ENCODE results near the gene CCDC85C. TPM values are rescaled to one million over a fixed set of nuclear protein-coding genes. Genes with fewer than 3 reads are reported as not detected.

Gene CCDC85C
- total and polyA plus RNA-seq, 2 experiments from 2014 or later = 4.5 to 24.9 TPM

DNA sequence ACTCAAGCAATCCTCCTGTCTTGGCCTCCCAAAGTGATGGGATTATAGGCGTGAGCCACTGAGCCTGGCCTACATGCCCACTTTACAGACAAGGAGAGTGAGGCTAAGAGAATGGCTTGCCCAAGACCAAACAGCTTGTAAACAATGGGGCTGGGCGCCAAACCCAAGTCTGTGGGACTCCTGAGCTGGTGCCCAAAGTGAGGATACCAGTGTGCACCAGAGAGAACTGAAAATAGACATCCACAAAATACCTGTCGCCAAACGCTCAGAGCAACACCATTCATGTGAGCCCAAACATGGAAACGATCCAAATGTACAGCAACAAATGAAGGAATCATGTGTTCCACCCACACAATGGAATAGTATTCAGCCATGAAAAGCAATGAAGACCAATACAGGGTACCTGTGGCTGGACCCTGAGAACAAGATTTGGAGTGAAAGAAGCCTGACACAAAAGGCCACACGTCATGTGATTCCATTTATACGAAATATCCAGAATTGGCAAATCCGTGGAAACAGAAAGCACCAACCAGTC lies 84.6 kb downstream of the CCDC85C start:
- no peak overlapping the region for H3K27ac ChIP-seq (ENCODE audit: low read depth)
- no peaks in the 10 kb centered on the region for H3K27me3 ChIP-seq (ENCODE audit: insufficient read depth)
- Mint-ChIP-seq H3K27ac (no peak overlapping the region), H3K4me3 (no peak overlapping the region), H3K9me3 (no peaks in the 10 kb centered on the region), H3K27me3 (ENCODE audit: insufficient read depth, low read depth, poor library complexity) (peaks cover 11% of the 10 kb centered on the region), H3K4me1 (peaks cover 28% of the 10 kb centered on the region), H3K36me3 (ENCODE audit: low read depth) (no peaks in the 10 kb centered on the region; the same call in 2 of the 3 replicates)
- H3K9me2 ChIP-seq (ENCODE audit: insufficient read depth) = no peaks in the 10 kb centered on the region
- no peak for TF ChIP-seq ZNF331 (CRISPR knock-in tag; IDR thresholded peaks at IDR 0.05; ENCODE audit: low read depth)
- TF ChIP-seq POLR2AphosphoS5 (IDR thresholded peaks at IDR 0.05; ENCODE audit: low read depth) = no peak
- no peak for TF ChIP-seq CREB1 (CRISPR knock-in tag; IDR thresholded peaks at IDR 0.05; ENCODE audit: low read depth)
- TF ChIP-seq CTCF (conservative IDR thresholded peaks at IDR 0.05; ENCODE audit: low read depth in 2 of 2) = no peak
- no peak for TF ChIP-seq EZH2 (IDR thresholded peaks at IDR 0.05; ENCODE audit: low read depth, unreplicated experiment)
- TF ChIP-seq NANOG (IDR thresholded peaks at IDR 0.05; ENCODE audit: borderline replicate concordance) = no peak
- TF ChIP-seq, protein P1, sequence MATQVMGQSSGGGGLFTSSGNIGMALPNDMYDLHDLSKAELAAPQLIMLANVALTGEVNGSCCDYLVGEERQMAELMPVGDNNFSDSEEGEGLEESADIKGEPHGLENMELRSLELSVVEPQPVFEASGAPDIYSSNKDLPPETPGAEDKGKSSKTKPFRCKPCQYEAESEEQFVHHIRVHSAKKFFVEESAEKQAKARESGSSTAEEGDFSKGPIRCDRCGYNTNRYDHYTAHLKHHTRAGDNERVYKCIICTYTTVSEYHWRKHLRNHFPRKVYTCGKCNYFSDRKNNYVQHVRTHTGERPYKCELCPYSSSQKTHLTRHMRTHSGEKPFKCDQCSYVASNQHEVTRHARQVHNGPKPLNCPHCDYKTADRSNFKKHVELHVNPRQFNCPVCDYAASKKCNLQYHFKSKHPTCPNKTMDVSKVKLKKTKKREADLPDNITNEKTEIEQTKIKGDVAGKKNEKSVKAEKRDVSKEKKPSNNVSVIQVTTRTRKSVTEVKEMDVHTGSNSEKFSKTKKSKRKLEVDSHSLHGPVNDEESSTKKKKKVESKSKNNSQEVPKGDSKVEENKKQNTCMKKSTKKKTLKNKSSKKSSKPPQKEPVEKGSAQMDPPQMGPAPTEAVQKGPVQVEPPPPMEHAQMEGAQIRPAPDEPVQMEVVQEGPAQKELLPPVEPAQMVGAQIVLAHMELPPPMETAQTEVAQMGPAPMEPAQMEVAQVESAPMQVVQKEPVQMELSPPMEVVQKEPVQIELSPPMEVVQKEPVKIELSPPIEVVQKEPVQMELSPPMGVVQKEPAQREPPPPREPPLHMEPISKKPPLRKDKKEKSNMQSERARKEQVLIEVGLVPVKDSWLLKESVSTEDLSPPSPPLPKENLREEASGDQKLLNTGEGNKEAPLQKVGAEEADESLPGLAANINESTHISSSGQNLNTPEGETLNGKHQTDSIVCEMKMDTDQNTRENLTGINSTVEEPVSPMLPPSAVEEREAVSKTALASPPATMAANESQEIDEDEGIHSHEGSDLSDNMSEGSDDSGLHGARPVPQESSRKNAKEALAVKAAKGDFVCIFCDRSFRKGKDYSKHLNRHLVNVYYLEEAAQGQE (IDR thresholded peaks at IDR 0.05; ENCODE audit: unreplicated experiment) = no peak
- no peaks in the 10 kb centered on the region for H3K79me2 ChIP-seq (replicated peaks; ENCODE audit: insufficient read depth)
- H2AFZ ChIP-seq = no peak overlapping the region
- no peaks in the 10 kb centered on the region for H3K36me3 ChIP-seq (ENCODE audit: insufficient read depth)
- H3K4me2 ChIP-seq = no peak overlapping the region
- H3K4me3 ChIP-seq = no peak overlapping the region
- peaks cover 17% of the 10 kb centered on the region for H3K4me1 ChIP-seq (ENCODE audit: insufficient read depth)
- no peaks in the 10 kb centered on the region; the same call in 1 of the 2 replicates for H4K20me1 ChIP-seq (replicated peaks; ENCODE audit: insufficient read depth)
- no peak for DNase-seq (ENCODE audit: low spot score)
- H3F3A ChIP-seq (replicated peaks; ENCODE audit: low read depth) = no peaks in the 10 kb centered on the region
- no peak for ATAC-seq

GRCh38 chr14:99518441-99519346 lies 85.3 kb downstream of the CCDC85C start:
- TF ChIP-seq CTCF (conservative IDR thresholded peaks at IDR 0.05; ENCODE audit: low read depth in 2 of 2) (peak; percentile 77 to 96), EZH2 (IDR thresholded peaks at IDR 0.05; ENCODE audit: low read depth, unreplicated experiment) (no peak)
- no peaks in the 10 kb centered on the region for H3K79me2 ChIP-seq (replicated peaks; ENCODE audit: insufficient read depth)
- Mint-ChIP-seq H3K4me1 (peaks cover 21% of the 10 kb centered on the region), H3K27ac (no peak overlapping the region), H3K27me3 (ENCODE audit: insufficient read depth, low read depth, poor library complexity) (peaks cover 17% of the 10 kb centered on the region), H3K9me3 (no peaks in the 10 kb centered on the region), H3K4me3 (no peak overlapping the region), H3K36me3 (ENCODE audit: low read depth) (no peaks in the 10 kb centered on the region; the same call in 2 of the 3 replicates)
- H3K27me3 ChIP-seq (ENCODE audit: insufficient read depth) = no peaks in the 10 kb centered on the region
- H3K9me2 ChIP-seq (ENCODE audit: insufficient read depth) = no peaks in the 10 kb centered on the region
- no peak overlapping the region for H3K4me2 ChIP-seq
- no peak overlapping the region for H3K27ac ChIP-seq (ENCODE audit: low read depth)
- ATAC-seq (peak; percentile 69), DNase-seq (ENCODE audit: low spot score) (peak; percentile 81)
- no peak overlapping the region for H2AFZ ChIP-seq
- no peaks in the 10 kb centered on the region; the same call in 1 of the 2 replicates for H4K20me1 ChIP-seq (replicated peaks; ENCODE audit: insufficient read depth)
- H3K4me1 ChIP-seq (ENCODE audit: insufficient read depth) = peaks cover 11% of the 10 kb centered on the region
- H3K4me3 ChIP-seq = no peak overlapping the region
- H3F3A ChIP-seq (replicated peaks; ENCODE audit: low read depth) = no peaks in the 10 kb centered on the region
- no peaks in the 10 kb centered on the region for H3K36me3 ChIP-seq (ENCODE audit: insufficient read depth)
